NCI-H460 (cell line): ENCODE measurements around the gene SUPT3H. TPM values are rescaled to one million over a fixed set of nuclear protein-coding genes. Genes with fewer than 3 reads are reported as not detected.

Experiments
- DNase-seq: peaks from one replicate; pipeline ENCODE4 v3.0.0-alpha.2; 2016; ENCODE audit warnings: low read depth; ENCODE audit errors: extremely low read depth
- total RNA-seq: library from RNA; depleted of rRNA; stranded (reverse); fragments of >200 nt; shearing (Covaris generic); gene quantifications from 2 replicates; pipeline ENCODE4 v1.2.3, GENCODE V29; 2014

The SUPT3H gene
- total RNA-seq, 1 experiment from 2014 or later: 5.9 TPM

GRCh38 chr6:45394586-45395095, 16.9 kb upstream of the SUPT3H start:
- DNase-seq: no peak

DNA sequence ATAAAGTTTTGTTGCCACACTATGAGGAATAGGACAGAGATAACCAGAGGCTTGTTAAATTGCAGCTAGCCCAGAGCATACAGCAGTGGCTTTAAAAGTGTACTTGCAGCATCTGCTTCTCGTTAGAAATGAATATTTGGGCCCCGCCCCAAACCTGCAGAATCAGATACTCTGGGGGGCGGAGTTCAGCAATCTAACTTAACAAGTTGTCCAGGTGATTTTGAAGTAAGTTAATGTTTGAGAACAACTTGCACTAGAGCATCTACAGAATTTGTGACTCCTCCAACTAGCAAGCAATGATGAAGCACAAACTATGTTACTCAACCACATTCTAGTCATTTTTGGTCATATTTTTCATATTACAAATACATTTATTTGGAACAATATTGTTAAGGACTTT, 10.6 kb upstream of the SUPT3H start:
- no peak for DNase-seq

DNA sequence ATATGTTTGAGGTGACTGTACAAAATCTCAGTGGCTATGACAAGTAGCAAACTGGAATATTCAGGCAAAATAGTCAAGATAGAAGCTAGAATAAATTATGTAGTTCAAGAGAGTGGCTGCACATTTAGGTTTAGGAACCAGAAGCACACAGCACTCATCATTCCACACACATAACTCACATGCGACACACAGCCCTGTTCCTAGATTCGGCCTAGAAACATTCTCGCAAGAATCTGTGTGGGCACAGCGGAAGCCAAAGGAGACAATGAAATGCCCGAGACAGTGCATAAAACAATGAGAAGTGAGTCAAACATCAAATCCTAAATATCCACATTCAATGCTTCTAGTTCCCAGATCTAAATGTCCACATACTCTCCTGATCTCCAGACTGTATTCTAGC, 9.5 kb upstream of the SUPT3H start:
- DNase-seq: no peak

DNA sequence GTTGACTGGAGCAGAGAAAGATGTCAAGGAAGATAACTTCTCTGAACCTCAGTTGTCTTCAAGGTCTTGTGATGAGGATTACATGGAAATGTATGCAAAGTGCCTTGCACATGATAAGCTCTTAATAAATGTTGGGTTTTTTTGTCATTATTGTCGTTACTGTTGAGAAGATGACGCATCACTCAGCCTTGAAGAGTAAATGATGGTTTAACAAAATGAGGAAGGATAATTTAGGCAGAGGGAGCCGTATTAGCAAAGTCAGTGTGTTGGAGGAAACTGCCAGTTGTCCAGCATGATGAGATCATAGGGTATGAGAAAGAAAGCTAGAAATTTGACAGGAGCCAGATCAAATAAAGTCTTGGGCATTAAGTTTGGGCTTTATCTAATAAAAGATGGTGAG, 8.8 kb upstream of the SUPT3H start:
- DNase-seq: no peak

GRCh38 chr6:45382391-45382790, 4.7 kb upstream of the SUPT3H start:
- no peak for DNase-seq

DNA sequence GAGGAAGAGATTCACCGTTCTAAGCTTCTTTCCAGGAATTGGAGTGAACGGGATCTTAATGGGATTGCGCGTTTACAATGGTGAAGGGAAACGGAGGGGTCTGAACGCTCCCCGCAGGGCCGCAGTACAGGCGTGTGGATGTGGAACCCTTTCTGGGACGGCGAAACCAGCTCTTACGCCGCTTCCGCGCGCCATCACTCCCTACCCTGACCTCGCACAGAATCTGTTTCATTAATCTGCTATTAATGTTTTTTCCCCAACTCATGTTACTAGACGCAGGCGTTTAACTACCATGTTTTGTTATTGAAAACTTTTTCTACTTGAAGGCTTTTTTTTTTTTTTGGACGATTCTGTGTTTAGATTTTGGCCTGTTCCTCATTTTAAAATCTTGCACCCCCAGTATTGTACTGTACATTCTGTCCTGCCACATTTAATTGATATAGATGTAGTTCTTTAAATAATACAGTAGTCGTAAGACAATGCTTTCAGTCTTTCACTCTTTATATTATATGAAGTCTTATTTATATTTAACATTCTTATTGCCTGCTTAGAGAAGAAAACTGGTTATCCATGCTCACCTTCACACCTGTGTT, 696 bp upstream of the SUPT3H start:
- DNase-seq: no peak

DNA sequence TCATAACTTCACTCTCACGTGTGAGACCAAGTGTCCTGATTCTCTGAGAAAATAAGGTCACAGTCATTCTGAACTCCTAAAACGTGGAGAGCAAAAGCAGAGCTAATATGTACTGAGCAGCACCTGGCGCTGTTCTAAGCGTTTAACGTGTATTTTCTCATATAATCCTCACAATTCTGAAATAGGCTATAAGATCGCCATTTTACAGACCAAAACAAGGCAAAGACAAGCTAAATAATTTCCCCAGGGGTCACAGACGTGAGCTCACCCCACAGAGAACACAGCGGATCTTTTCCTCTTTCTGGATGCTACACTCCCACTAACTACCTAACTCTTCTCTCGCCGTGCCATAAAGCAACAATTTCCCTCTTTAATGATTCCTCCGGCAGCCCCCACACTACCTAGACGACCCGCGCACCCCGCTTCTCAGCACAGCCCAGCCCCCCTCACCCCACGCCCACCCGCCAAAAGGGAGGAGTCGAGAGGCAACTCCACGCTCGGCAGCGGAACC, 636 bp downstream of the SUPT3H start:
- no peak for DNase-seq

DNA sequence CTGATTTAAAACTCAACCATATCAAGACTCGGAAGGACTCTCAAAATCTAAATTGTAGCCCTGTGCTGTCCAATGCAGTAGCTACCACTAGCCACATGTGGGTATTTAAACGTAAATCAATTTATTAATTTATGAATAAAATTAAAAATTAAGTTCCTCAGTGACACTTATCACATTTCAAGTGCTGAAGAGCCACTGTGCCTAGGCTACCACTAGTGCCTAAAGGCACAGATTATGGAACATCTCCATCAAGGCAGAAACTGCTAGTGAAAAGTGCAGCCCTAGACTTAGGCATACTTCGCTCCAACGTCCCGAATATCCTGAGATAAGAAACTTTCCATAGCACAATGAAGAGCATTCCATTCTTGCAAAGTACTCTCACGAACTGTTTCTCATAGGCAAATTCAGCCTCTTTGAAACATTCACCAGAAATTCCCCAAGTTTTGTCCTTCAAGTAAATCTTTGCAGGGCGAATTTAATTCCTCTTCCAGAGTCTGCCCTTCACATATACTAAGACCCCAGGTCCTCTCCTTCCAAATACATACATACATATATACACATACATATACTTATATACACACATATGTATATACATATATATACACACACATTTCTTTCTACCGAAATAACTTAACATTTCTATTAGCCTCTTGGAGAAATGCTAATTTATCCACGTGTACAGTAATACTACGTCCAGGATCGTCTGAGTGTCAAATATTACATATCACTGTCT, 1.3 kb downstream of the SUPT3H start:
- DNase-seq: no peak

- DNase-seq: no peak
Observed at GRCh38 chr6:45375449-45375848, 2.3 kb downstream of the SUPT3H start.

- no peak for DNase-seq
Observed at GRCh38 chr6:45371924-45372573, 5.7 kb downstream of the SUPT3H start.

DNA sequence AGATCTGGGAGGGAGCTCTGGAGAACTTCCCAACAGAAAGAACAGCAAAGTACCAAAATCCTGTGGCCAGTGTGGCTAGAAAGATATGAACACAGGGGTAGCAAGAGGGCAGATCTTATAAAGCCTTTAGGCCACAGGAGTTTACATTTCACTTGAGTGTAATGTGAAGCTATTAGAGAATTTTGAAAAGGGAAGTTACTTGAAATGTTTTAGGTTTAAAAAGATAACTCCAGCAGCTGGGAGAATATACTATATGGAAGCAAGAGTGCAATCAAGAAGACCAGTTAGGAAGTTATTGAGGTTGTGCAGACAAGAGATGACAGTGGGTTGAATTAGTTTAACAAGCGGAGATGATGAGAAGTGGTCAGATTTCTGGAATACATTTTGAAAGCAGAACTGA, 7.9 kb downstream of the SUPT3H start:
- DNase-seq: no peak

DNA sequence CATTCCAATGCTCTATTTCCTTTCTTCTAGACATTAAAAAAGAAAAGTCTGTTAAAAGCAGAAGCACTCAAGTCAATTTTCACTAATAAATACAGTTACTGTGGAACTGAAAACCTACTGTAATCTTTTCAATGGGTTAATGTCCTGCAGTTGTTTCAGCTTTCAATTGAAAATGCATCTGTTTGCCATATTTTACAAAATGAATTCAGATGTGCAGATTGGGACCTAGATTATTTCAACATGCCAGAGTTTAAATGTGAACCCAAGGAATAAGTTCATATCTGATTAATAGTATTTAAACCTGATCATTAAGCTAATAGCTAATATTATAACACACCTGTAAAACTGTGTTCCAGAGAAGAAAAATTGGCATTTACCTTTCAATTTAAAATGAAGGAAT, 9.7 kb downstream of the SUPT3H start:
- no peak for DNase-seq

DNA sequence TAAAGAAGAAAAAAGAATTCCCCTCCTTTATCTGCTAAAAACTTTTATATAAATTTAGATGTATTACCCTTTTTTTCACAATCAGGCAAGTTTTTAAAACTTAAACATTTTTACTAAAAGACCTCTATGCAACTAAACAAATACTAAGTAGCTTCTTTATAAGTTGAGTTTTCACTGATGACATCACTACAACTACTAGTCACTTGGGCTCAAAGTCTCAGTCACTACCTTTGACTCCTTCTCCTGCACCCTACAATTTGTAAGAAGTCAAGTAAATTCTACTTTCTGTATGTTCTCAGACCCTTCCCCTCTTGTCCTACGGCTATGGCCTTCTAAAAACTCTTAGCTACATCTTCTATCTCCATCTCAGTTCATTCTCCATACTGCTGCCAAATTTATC, 11.2 kb downstream of the SUPT3H start:
- no peak for DNase-seq

GRCh38 chr6:45365036-45365435, 12.7 kb downstream of the SUPT3H start:
- DNase-seq: no peak

DNA sequence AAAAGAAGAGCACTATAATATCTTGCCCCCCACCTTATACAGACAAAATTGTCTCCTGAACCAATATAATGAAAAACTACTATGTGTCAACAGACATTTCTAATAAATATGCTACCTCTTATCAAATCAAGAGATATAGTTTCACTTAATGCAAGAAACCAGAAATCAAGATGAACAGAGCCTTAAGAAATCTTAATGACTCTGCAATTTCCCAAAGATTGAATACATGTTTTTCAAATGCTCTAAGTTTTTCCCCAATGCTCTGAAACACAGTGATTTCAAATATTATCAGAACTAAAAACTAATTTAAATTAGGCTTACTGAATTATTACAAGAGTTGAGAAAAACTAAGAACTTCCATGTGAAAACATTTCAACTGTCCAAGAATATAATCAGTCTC, 13.3 kb downstream of the SUPT3H start:
- DNase-seq: no peak

- no peak for DNase-seq
Observed at GRCh38 chr6:45353654-45354053, 24.1 kb downstream of the SUPT3H start.

GRCh38 chr6:45351667-45352066, 26.1 kb downstream of the SUPT3H start:
- DNase-seq: no peak

DNA sequence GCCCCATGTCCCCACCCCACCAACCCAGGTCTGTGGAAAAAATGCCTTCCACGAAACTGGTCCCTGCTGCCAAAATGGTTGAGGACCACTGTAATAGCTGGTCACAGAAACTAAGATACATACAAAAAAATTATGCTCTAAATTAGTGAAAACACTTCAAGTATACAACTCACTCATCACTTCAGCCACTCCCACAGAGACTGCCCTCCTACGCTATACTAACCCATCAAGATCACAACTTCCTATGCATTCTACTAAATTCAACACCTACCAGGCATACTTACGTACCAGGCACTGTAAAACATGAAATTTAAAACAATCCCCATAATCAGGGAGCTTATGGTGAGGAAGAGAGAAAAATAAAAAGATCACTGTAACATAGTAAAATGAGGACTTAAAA, 26.7 kb downstream of the SUPT3H start:
- DNase-seq: no peak

- no peak for DNase-seq
Observed at GRCh38 chr6:45350186-45350710, 27.5 kb downstream of the SUPT3H start.

DNA sequence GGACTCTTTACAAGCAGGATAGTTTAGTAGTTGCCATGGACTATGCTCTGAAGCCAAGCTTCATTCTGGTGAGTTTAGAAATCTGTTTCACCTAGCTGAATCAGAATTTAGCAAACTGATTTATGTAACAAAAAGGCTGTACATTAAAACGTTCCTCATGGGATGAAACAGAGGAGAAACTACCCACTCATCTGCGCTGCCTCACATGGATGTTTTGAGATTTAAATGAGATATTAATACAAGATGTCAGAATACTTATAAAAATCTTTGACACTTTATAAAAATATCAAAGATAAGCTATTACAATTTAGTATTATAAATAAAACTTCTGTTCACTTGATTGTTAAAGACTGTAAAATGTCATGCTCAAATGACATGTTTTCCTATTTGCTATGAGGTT, 32.8 kb downstream of the SUPT3H start:
- no peak for DNase-seq

DNA sequence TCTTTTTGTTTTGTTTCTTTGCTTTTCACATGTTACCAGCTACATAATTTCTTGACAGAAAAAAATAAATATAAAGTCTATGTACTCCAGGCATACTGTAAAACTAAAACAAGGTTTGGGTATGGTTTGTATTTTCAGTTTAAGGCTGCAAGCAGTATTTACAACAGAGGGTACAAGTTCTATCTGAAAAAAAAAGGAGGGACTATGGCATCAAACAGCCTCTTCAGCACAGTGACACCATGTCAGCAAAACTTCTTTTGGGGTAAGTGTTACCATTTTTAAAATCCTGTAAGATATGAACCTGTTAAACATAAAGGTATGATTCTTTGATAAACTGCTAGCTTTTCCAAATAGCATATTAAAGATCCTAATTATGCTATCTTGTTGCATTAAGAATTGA, 49.2 kb downstream of the SUPT3H start:
- DNase-seq: no peak
